Lung (tissue), 12 donors: ENCODE measurements around the gene SIN3B. TPM values are rescaled to one million over a fixed set of nuclear protein-coding genes. Genes with fewer than 3 reads are reported as not detected.

ENCODE experiments used
- ATAC-seq: fragments of 200-7000 bp; cut with Tn5 transposase; one replicate; pipeline ENCODE4 v1.9.1; 2020; ENCODE audit warnings: moderate number of reproducible peaks; ENCODE audit not compliant: insufficient read depth, low FRiP score
- DNase-seq, 3 donors: peaks; one replicate each; pipeline ENCODE4 v3.0.0-alpha.2; 2013 to 2017
- H3K27ac ChIP-seq, 2 donors: one replicate each; pipeline ENCODE4 v1.5.1; 2013; ENCODE audit warnings: mild to moderate bottlenecking in 2 of 2, moderate library complexity in 2 of 2, control low read depth in 1 of 2, inconsistent platforms in 1 of 2, low read depth in 1 of 2, low read length in 1 of 2
- H3K27me3 ChIP-seq, 3 donors: one replicate each; pipeline ENCODE4 v1.5.1; 2013; ENCODE audit warnings: low read length in 2 of 3; ENCODE audit not compliant: control insufficient read depth in 3 of 3, insufficient read depth in 3 of 3
- H3K36me3 ChIP-seq, 4 donors: one replicate each; pipeline ENCODE4 v1.5.1; 2013; ENCODE audit warnings: low read length in 4 of 4, mild to moderate bottlenecking in 1 of 4, moderate library complexity in 1 of 4; ENCODE audit not compliant: control insufficient read depth in 4 of 4, insufficient read depth in 4 of 4
- H3K4me1 ChIP-seq, 5 donors: one replicate each; pipeline ENCODE4 v1.5.1; 2013; ENCODE audit warnings: low read length in 5 of 5, mild to moderate bottlenecking in 2 of 5, moderate library complexity in 1 of 5; ENCODE audit not compliant: control insufficient read depth in 5 of 5, insufficient read depth in 5 of 5
- H3K4me3 ChIP-seq: one replicate; pipeline ENCODE4 v1.5.1; 2013; ENCODE audit warnings: mild to moderate bottlenecking, control low read depth, moderate library complexity
- H3K9ac ChIP-seq, 2 donors: one replicate each; pipeline ENCODE4 v1.5.1; 2013; ENCODE audit warnings: low read length in 2 of 2, control low read depth in 1 of 2; ENCODE audit not compliant: insufficient read depth in 1 of 2
- H3K9me3 ChIP-seq, 4 donors: one replicate each; pipeline ENCODE4 v1.5.1; 2013; ENCODE audit warnings: low read length in 3 of 4, mild to moderate bottlenecking in 1 of 4, moderate library complexity in 1 of 4; ENCODE audit not compliant: control insufficient read depth in 4 of 4, insufficient read depth in 3 of 4
- CTCF ChIP-seq: IDR thresholded peaks from 2 replicates; pipeline ENCODE4 v1.5.1; 2012; ENCODE audit warnings: mild to moderate bottlenecking; ENCODE audit errors: control extremely low read depth, extremely low read depth
- WGBS, 2 donors: extraction: QIAGEN DNeasy Blood & Tissue Kit; methylation state at CpG; one replicate each; pipeline ENCODE4 v1.1.7; 2013; 5-methylcytosine and 5-hydroxymethylcytosine counted together
- polyA plus RNA-seq, 2 donors: library from polyadenylated mRNA; stranded (reverse); fragments of 200-250 nt; gene quantifications; one replicate each; pipeline ENCODE4 v1.2.1, GENCODE V29; 2013
- total RNA-seq, 2 donors: library from RNA; depleted of rRNA in 1 of 2; stranded (reverse); fragments of >200 nt in 1 of 2; gene quantifications; one replicate each; pipeline ENCODE4 v1.2.1, GENCODE V29; 2014 to 2021
- donor health status: control.
- donor health status: control.
- donor health status: Bipolar disorder and iron deficiency.
- donor health status: healthy.
- donor health status: DM: yes; HTN: yes; CAD: no.

SIN3B gene
- total and polyA plus RNA-seq, 4 donors = 29.5 to 63.9 (median 54.5) TPM

- Histone ChIP-seq H3K4me3 (no peak overlapping the region), H3K36me3 (peaks cover 13 to 48% (median 36%) of the 10 kb centered on the region in 4 donors), H3K27me3 (no peaks in the 10 kb centered on the region), H3K27ac (no peak overlapping the region), H3K9ac (no peak overlapping the region), H3K4me1 (peaks cover 0 to 1% (median 0%) of the 10 kb centered on the region in 5 donors), H3K9me3 (peaks cover 0 to 1% (median 0%) of the 10 kb centered on the region in 4 donors)
- no peak for ATAC-seq
- 83 to 89% methylated on average over 5 of the region's 5 CpGs for WGBS, 2 donors
- DNase-seq = no peak
- TF ChIP-seq CTCF = no peak
These were observed 32.6 kb downstream of the SIN3B start for GRCh38 chr19:16861834-16862233.

GRCh38 chr19:16862826-16863415 is 33.7 kb downstream of the SIN3B start:
- Histone ChIP-seq H3K36me3 (peaks cover 13 to 56% (median 38%) of the 10 kb centered on the region in 4 donors), H3K9me3 (no peaks in the 10 kb centered on the region), H3K4me1 (peaks cover 0 to under 1% (median 0%) of the 10 kb centered on the region in 5 donors), H3K27me3 (no peaks in the 10 kb centered on the region), H3K27ac (no peak overlapping the region), H3K4me3 (no peak overlapping the region), H3K9ac (no peak overlapping the region)
- WGBS, 2 donors = 67 to 77% methylated on average over 10 of the region's 10 CpGs
- TF ChIP-seq CTCF = no peak
- ATAC-seq (no peak), DNase-seq (no peak)

GRCh38 chr19:16867211-16867610 is 38.0 kb downstream of the SIN3B start:
- TF ChIP-seq CTCF = no peak
- Histone ChIP-seq H3K27ac (no peak overlapping the region), H3K9me3 (no peaks in the 10 kb centered on the region), H3K4me3 (no peak overlapping the region), H3K9ac (no peak overlapping the region), H3K27me3 (no peaks in the 10 kb centered on the region), H3K36me3 (peaks cover 28 to 71% (median 36%) of the 10 kb centered on the region in 4 donors), H3K4me1 (peaks cover 0 to 2% (median 0%) of the 10 kb centered on the region in 5 donors)
- 96 to 97% methylated on average over 10 of the region's 10 CpGs for WGBS, 2 donors
- DNase-seq (no peak), ATAC-seq (no peak)
